GM12801 (cell line): ENCODE data around the gene UBE3C.

Experiments
- CTCF ChIP-seq: IDR thresholded peaks from one replicate; pipeline ENCODE4 v1.5.1; 2011; ENCODE audit warnings: control low read depth; ENCODE audit not compliant: insufficient read length; ENCODE audit errors: extremely low read depth

The UBE3C gene

GRCh38 chr7:157278167-157278790 is 139.6 kb downstream of the UBE3C start:
- no peak for TF ChIP-seq CTCF

GRCh38 chr7:157278791-157279724 is 140.3 kb downstream of the UBE3C start:
- TF ChIP-seq CTCF: no peak

DNA sequence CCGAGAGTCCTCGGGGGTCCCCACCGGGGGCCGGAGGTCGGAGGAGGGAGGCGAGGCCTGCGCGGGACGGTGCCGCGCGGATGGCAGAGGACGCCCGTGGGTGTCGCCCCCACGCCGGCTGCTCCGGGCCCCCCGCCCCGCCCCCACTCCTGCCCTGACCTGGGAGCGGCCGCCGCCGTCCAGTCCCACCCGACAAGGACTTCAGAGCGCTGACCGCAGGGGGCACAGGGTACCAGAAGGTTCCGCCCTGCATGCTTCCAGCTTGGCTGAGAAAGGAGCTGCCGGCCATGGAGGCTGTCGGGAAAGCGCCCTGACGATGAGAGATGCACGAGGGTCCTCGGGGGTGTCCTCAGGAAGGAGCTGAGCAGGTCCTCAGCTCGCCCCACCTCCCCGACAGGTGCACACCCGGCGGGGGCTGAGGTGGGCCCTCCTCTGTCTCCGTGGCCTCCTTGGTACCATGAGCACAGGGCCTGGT is 141.1 kb downstream of the UBE3C start:
- TF ChIP-seq CTCF: no peak

- TF ChIP-seq CTCF: no peak
Measured at GRCh38 chr7:157280216-157280841, 141.6 kb downstream of the UBE3C start.

DNA sequence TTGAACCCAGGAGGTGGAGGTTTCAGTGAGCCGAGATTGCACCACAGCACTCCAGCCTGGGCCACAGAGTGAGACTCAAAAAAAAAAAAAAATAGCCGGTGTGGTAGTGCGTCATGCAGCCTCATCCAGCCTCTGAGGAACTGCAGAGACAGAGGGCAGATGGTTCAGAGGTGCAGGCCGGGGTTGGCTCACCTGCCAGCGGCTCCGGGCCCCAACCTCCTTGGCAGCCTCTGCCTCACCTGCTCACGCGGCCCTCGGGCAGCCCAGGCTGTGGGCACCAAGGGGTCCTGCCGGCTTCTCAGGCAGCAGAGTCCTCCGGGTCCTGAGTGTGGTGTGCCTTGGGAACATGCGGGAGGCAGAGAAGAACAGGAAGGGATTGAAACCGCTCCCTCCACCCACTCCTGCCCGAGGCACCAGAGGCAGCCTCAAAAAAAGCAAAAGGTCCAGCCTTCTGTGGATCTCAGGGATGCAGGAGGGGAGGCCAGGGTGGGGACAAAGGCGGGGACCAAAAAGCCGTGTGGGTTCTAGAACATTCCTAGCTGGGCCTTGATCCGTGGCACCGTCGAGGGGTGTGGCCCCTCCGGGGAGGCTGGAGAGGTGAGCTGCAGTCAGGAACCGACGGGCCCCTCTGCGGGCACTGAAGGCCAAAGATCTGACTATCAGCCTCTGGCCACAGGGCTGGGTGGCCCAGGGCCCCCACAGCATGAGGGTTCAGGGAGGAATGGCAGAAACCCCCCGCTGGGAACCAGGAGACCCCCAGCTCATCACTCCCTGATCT is 142.7 kb downstream of the UBE3C start:
- TF ChIP-seq CTCF: no peak

DNA sequence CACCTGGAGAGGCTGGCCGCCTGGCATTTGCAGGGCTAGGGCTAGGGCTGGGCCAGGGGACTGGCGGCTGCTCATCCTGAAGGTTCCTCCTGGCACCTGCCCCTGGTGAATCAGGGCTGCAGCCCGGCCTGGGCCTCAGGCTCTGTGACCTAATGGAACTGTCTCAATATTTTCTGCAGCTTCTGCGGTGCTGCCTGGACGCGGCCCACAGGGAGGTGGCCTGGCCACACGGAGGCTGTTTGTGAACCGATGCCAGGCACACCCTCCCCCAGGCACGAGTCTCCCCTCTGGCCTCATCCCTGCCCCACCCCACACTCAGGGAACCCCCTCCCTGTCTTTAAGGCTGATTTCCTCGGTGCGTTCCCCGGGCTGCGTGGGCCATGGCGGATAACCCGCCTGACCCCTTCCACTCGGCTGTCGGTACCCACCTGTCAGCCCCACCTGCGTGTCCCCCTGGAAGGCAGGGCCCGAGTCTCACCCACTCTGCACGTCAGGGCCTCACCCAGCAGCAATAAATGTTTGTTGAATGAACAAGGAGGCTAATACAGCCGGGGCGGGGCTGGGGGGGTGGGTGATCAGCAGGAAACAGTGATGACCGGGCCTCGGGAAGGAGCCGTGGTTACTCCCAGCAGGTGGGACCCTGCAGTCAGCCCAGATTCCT is 143.5 kb downstream of the UBE3C start:
- TF ChIP-seq CTCF: no peak
